AG09319 (cell line): Measurements from ENCODE around the gene SLFNL1.

Experiments
- DNase-seq: peaks from one replicate; pipeline ENCODE4 v3.0.0-alpha.2; 2010; ENCODE audit warnings: low read depth; ENCODE audit errors: extremely low read depth
- CTCF ChIP-seq: IDR thresholded peaks from 2 replicates; pipeline ENCODE4 v1.5.1; 2011; ENCODE audit warnings: low read depth, mild to moderate bottlenecking, inconsistent platforms, low read length, moderate library complexity

Gene SLFNL1

GRCh38 chr1:41028034-41028642 lies 6.6 kb upstream of the SLFNL1 start:
- DNase-seq = no peak
- TF ChIP-seq CTCF = no peak

DNA sequence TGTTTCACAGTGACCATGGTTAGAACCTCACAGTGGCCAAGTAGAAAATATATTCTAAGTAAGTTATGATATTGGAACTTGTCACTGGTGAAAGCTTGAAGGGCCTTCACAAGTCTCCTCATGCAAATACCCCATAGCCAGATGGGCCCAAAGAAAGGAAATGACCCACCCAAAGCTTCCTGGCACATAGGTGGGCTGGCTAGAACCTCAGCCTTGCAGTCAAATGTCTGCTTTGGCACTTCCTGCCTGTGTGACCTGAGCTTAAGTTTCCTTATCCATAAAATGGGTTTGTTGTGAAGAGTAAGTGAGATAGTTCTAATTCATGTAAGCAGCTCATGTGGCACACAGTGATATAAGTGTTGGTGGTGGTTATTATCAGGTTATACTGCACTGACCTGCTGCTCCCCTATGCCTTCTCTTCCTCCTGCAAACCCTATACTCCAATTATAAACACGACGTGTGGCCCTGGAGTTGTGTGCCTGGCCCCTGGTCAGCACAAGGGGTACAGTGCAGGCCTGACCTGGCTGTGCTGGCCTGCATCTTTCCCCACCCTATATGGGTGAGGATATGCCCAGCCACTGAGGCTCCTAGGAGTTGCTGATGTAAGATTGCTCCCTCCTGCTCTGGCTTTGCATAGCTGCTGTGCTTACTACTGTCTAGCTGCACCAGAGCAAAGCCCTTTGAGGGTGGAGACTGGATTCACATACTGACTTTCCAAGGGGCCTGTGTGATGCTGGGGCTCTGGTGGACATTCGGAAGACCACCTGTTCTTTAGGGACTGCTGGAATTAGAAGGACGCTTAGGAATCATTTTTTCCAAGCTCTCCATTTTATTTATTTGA lies 4.7 kb upstream of the SLFNL1 start:
- DNase-seq = no peak
- no peak for TF ChIP-seq CTCF

GRCh38 chr1:41024953-41025352 lies 3.4 kb upstream of the SLFNL1 start:
- no peak for TF ChIP-seq CTCF
- DNase-seq = no peak

DNA sequence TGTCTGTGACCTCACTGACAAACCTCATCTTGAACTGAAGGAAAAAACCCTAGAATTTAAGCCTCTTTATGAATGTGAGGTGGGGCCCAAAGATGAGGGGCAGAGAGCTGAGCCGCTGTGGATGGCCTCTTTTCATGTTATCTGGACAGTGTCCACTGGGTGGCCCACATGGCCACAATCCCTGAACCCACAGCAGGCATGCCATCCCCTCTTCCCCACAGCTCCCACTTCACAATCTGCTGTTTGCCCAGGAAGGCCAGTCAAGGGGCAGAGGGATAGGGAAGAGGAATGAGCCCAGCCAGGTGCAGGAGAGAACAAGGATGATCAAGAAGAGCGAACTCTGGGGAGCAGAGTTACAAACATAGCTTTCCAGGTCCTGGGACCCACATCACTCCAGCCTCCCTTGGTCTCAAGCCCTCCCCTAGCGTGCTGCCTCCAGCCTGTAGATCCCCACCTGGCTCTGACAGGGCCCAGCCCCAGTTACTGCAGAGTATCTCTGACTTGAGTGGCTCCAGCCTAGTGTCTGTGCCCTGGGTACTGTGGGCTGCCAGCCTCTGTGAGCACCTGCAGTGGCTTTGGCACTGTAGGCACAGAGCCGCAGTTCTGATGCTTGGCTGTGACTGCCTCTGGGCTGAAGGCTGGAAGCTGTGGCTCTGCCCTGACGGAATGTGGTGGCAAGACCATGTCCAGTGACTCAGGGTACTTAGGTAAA lies 1.9 kb upstream of the SLFNL1 start:
- DNase-seq = no peak
- peak; percentile 36 for TF ChIP-seq CTCF

DNA sequence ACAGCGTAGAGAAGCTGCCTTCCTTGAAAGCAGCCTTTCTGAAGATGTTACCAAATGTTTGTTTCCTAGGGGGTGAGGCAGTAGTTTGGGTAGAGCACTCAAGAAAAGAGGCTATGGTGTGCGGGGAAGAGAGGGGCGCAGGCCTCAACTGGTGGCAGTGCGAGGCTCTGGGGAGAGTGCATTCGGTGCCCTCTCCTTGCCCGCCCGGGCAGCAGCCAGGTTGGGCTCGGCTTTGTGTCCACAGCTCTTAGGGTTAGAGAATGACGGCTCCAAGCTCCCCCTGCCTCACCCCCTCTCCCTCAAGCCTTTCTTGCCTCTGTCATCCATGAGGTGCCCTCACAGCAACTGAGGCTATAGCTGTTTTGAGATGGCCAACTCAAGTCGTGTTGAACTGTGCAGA lies 899 bp upstream of the SLFNL1 start:
- no peak for TF ChIP-seq CTCF

DNA sequence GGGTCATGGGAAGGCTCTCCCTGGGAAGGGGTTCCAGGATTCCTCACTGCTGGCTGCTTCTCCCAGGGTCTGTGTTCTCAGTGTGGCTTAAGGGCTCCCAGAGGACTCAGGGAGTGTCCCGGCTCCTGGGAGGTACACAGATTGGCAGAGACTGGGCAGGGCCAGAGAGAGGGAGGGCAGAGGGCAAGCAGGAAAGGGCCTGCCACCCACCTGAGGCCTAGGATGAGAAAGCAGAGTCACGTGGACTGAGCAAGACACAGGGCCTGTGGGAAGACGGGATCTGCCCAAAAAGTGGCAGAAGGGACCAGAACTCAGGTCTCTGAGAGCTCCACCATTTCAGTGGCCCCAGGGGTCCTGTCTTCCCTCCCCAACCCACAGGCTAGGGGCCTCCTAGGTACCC lies 871 bp downstream of the SLFNL1 start:
- no peak for DNase-seq
- TF ChIP-seq CTCF = no peak

More for the DNA sequence above, 899 bp upstream of the SLFNL1 start:
- no peak for DNase-seq

- no peak for DNase-seq
- TF ChIP-seq CTCF = no peak
Measured at GRCh38 chr1:41020109-41020576, 1.4 kb downstream of the SLFNL1 start.
